Aorta (tissue), 5 donors: ENCODE results near the gene VN1R5. TPM values are rescaled to one million over a fixed set of nuclear protein-coding genes. Genes with fewer than 3 reads are reported as not detected.

Experiments
- ATAC-seq: fragments of 200-7000 bp; cut with Tn5 transposase; one replicate; pipeline ENCODE4 v1.9.1; 2022; ENCODE audit warnings: moderate library complexity; ENCODE audit not compliant: low FRiP score
- DNase-seq, 2 donors: peaks; one replicate each; pipeline ENCODE4 v3.0.0-alpha.2; 2020
- H3K27ac ChIP-seq, 2 donors: one replicate each; pipeline ENCODE4 v1.5.1; 2013; ENCODE audit warnings: low read length in 2 of 2, mild to moderate bottlenecking in 2 of 2, moderate library complexity in 2 of 2, control low read depth in 1 of 2, inconsistent platforms in 1 of 2, low read depth in 1 of 2
- H3K27me3 ChIP-seq, 2 donors: one replicate each; pipeline ENCODE4 v1.6.1; 2013; ENCODE audit warnings: control low read depth in 1 of 2, low read length in 1 of 2, mild to moderate bottlenecking in 1 of 2, moderate library complexity in 1 of 2; ENCODE audit not compliant: insufficient read depth in 2 of 2, control insufficient read depth in 1 of 2
- H3K36me3 ChIP-seq, 2 donors: one replicate each; pipeline ENCODE4 v1.6.1; 2013; ENCODE audit warnings: control low read depth in 1 of 2, low read length in 1 of 2, mild to moderate bottlenecking in 1 of 2; ENCODE audit not compliant: insufficient read depth in 2 of 2, control insufficient read depth in 1 of 2
- H3K4me1 ChIP-seq, 2 donors: one replicate each; pipeline ENCODE4 v1.6.1; 2013; ENCODE audit warnings: low read length in 2 of 2, control low read depth in 1 of 2, mild to moderate bottlenecking in 1 of 2, moderate library complexity in 1 of 2; ENCODE audit not compliant: insufficient read depth in 2 of 2, control insufficient read depth in 1 of 2
- H3K4me3 ChIP-seq, 2 donors: one replicate each; pipeline ENCODE4 v1.5.1; 2013; ENCODE audit warnings: low read length in 2 of 2, control low read depth in 1 of 2, mild to moderate bottlenecking in 1 of 2
- H3K9me3 ChIP-seq: one replicate; pipeline ENCODE4 v1.6.1; 2013; ENCODE audit warnings: mild to moderate bottlenecking, low read length; ENCODE audit not compliant: control insufficient read depth
- WGBS, 2 donors: extraction: QIAGEN DNeasy Blood & Tissue Kit; methylation state at CpG; one replicate each; pipeline ENCODE4 v1.1.7; 2013; 5-methylcytosine and 5-hydroxymethylcytosine counted together
- intact Hi-C, 2 donors: fragments of 100-400 bp; cut with DNase I; formaldehyde crosslinking; loops; one replicate each; pipeline versions ENCODE4 v1.14.2 to v1.15.0; 2022
- polyA plus RNA-seq, 2 donors: library from polyadenylated mRNA; stranded (reverse); fragments of 200-250 nt; gene quantifications; one replicate each; pipeline ENCODE4 v1.2.3, GENCODE V29; 2013
- total RNA-seq, 2 donors: library from RNA; stranded (reverse); fragmentation: NEBNext Ultra II Directional; extraction: Animal tissue kit (Norgen Biotek cat#: 25700); gene quantifications; one replicate each; pipeline ENCODE4 v1.2.1, GENCODE V29; 2021
- donor health status: healthy with polysubstance abuse.
- donor health status: Bipolar disorder and iron deficiency.
- donor health status: DM: no; HTN: no; CAD: no.
- donor health status: DM: no; HTN: no; CAD: no.
- donor health status: DM: yes; HTN: yes; CAD: no.

VN1R5 gene
- total and polyA plus RNA-seq, 4 donors, result not detected

DNA sequence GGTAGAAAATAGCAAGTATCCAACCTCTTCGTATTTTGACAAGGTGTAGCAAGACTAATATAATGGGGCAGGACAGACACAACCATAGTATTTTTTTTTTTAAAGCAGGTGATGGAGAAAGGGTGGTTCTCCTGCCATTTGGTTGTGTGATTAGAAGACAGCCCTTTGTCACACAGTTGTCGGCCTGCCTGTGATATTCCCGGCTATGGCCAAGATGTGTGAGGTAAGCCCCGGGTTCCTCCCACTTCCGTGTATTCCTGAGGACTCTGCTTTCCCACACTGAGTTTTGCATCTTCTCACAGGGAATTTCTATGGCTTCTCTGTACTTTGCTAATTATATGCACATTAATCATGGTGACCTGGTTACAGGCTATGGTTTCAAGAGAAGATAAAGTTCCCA, 39.9 kb downstream of the VN1R5 start:
- no peak overlapping the region for H3K4me3 ChIP-seq
- H3K27ac ChIP-seq, result no peak overlapping the region
- H3K4me1 ChIP-seq, result no peaks in the 10 kb centered on the region
- no peaks in the 10 kb centered on the region for H3K27me3 ChIP-seq
- H3K36me3 ChIP-seq, result no peaks in the 10 kb centered on the region
- ATAC-seq, result no peak
- no peaks in the 10 kb centered on the region for H3K9me3 ChIP-seq
- intact Hi-C loops, result no loop called here
- no peak for DNase-seq
- WGBS, 2 donors, result 59 to 61% methylated on average over 5 of the region's 5 CpGs

- Histone ChIP-seq H3K4me1 (no peaks in the 10 kb centered on the region), H3K9me3 (no peaks in the 10 kb centered on the region), H3K27me3 (no peaks in the 10 kb centered on the region), H3K27ac (no peak overlapping the region), H3K36me3 (peaks cover 0 to 2% of the 10 kb centered on the region in 2 donors), H3K4me3 (no peak overlapping the region)
- ATAC-seq (no peak), DNase-seq (no peak)
- WGBS, 2 donors, result 86 to 88% methylated on average over 8 of the region's 8 CpGs
- intact Hi-C loops, result no loop called here
These were observed 40.8 kb downstream of the VN1R5 start for GRCh38 chr1:247296599-247297180.

DNA sequence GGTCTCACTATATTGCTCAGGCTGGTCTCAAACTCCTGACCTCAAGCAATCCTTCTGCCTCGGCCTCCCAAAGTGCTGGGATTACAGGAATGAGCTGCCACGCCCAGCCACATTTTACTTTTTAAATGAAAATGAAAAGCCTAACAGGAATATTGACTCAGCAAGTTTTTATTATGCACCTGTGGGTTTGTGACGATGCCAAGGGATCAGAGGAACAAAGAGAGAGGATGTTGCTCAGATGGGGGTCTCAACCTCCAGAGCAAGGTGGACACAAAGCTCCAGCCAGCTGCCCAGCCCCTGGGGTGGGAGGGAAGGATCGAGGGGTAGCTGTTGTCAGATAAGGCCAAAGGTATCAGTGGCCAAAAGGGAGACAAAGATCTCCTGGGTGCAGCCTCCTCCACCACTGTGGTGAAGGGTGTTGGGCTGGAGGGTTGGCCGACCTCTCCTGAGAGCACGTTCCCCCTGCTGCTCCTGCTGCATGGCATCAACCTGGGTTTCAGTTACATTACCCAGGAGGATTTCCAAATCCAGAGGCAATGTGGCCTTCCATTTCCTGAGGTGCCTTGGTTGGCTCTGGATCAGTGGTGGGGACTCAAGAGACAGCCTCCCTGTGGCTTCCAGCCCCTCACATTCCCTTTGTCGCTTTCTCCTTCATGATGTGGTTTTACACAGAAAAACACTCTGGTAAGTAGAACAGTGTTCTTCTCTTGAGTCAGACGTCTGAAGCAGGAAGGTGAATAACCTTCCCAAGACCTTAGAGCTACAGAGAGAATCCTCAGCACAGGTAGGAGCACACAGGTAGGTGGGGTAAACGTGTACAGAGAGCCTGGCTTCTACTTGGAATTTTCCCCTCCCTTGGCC, 41.6 kb downstream of the VN1R5 start:
- DNase-seq (no peak), ATAC-seq (no peak)
- WGBS, 2 donors, result 79 to 84% methylated on average over 9 of the region's 9 CpGs
- intact Hi-C loops, result no loop called here
- H3K27ac ChIP-seq, result no peak overlapping the region
- peaks cover 0 to 2% of the 10 kb centered on the region in 2 donors for H3K36me3 ChIP-seq
- no peak overlapping the region for H3K4me3 ChIP-seq
- H3K27me3 ChIP-seq, result no peaks in the 10 kb centered on the region
- H3K9me3 ChIP-seq, result no peaks in the 10 kb centered on the region
- no peaks in the 10 kb centered on the region for H3K4me1 ChIP-seq

DNA sequence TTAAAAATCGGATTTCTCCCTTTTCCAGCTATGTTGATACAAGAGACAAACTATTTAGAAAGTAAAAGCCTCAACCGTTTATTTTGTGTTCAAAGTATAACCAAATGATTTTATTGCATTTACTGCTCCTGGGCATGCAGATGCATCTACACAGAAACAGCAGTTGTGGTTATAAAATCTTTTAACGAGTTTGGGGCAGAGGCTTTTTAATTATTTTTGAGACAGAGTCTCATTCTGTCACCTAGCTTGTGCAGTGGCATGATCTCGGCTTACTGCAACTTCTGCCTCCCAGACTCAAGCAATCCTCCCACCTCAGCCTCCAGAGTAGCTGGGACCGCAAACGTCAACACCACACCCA, 42.2 kb downstream of the VN1R5 start:
- 73 to 79% methylated on average over 6 of the region's 6 CpGs for WGBS, 2 donors

GRCh38 chr1:247298701-247299100, 42.8 kb downstream of the VN1R5 start:
- WGBS, 2 donors, result 71 to 77% methylated on average over 4 of the region's 4 CpGs
- ATAC-seq (no peak), DNase-seq (no peak)
- Histone ChIP-seq H3K27me3 (no peaks in the 10 kb centered on the region), H3K36me3 (peaks cover 0 to 2% of the 10 kb centered on the region in 2 donors), H3K4me1 (no peaks in the 10 kb centered on the region), H3K27ac (no peak overlapping the region), H3K4me3 (no peak overlapping the region), H3K9me3 (no peaks in the 10 kb centered on the region)
- intact Hi-C loops, result no loop called here

More for the DNA sequence above, 42.2 kb downstream of the VN1R5 start:
- no peaks in the 10 kb centered on the region for H3K27me3 ChIP-seq
- DNase-seq (no peak), ATAC-seq (no peak)
- intact Hi-C loops, result no loop called here
- H3K4me1 ChIP-seq, result no peaks in the 10 kb centered on the region
- H3K27ac ChIP-seq, result no peak overlapping the region
- peaks cover 0 to 2% of the 10 kb centered on the region in 2 donors for H3K36me3 ChIP-seq
- no peaks in the 10 kb centered on the region for H3K9me3 ChIP-seq
- H3K4me3 ChIP-seq, result no peak overlapping the region

DNA sequence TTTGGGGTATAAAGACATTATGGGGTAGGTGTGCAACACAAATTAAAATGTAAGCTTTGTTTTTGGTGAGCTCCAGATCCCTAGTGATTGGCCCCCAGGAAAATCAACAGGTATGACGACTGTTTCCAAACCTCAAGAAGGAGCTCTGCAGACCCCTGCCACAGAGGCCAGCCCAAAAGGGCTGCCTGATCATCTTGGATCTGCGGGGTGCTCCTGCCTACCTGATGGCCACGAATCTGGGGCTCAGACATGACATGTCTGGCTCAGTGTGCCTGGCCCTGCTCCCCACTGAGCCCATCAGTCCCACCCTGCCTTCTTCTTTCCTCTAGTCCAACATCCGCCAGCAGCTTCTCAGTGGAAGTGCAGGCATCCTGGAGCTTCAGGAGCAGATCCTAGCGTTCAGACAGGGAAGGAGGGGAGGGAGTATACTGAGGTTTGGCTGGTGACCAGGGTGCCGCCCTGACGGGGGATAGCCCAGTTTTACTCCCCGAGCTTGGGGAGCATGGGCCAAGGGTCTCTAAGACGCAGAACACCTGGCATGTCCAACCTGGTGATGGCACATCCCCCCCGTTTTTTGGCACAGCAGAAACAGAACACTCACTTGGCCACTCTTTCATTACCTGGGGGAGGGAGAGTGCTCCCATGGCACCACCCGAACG, 44.0 kb downstream of the VN1R5 start:
- Histone ChIP-seq H3K27me3 (no peaks in the 10 kb centered on the region), H3K9me3 (no peaks in the 10 kb centered on the region), H3K36me3 (peaks cover 0 to 2% of the 10 kb centered on the region in 2 donors), H3K27ac (no peak overlapping the region), H3K4me1 (no peaks in the 10 kb centered on the region), H3K4me3 (no peak overlapping the region)
- ATAC-seq (no peak), DNase-seq (no peak)
- 87 to 91% methylated on average over 12 of the region's 12 CpGs for WGBS, 2 donors
- intact Hi-C loops, result no loop called here

DNA sequence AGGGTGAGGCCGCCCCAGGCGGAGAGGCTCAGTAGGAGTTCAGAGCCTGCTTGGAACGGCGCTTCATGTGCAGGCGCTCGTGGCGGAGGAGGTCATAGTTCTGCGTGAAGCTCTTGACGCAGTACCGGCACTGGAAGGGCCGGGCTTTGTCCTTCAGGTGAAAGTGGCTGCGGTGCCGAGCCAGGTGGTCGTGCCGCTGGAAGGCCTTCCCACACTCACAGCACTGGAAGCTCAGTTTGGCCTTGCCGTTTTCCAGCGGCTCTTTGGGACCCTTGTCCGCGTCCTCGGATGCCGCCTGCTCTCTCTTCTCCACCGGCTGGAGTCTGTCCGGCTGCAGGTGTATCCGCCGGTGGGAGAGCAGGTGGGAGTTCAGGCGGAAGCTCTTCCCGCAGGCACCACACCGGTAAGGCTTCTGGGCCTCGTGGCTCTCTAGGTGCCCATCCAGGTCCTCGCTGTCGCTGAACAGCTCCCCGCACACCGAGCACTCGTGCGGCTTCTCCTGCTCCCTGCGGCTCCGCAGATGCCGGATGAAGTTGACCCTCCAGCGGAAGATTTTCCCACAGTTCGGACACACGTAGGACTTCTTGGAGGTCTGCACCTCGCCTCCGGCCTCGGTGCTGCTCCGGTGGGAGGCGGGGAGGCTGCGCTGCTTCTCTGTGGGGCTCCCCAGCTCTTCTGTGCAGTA, 44.8 kb downstream of the VN1R5 start:
- Histone ChIP-seq H3K27ac (no peak overlapping the region), H3K4me1 (no peaks in the 10 kb centered on the region), H3K27me3 (no peaks in the 10 kb centered on the region), H3K36me3 (peaks cover 0 to 4% of the 10 kb centered on the region in 2 donors), H3K9me3 (no peaks in the 10 kb centered on the region), H3K4me3 (no peak overlapping the region)
- ATAC-seq (peak; percentile 3), DNase-seq (no peak)
- intact Hi-C loops, result no loop called here
- 97 to 98% methylated on average over 47 of the region's 47 CpGs for WGBS, 2 donors

DNA sequence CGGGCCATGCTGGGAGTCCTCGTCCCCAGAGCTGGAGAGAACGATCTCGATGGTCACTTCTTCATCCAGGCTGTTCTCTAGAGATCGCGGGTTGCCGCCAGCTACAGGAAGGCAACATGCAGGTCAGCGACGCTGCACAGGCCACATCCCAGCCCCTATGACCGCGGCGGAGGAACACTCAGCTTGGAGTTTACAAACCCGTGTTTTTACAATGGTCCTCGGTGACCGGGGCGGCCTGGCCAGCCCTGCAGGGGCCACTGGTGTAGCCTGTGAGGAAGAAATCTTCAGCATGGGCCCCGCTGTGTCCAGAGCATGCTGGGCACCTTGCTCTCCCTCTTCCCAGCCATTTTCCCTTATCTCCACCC, 45.3 kb downstream of the VN1R5 start:
- no peak for ATAC-seq
- Histone ChIP-seq H3K36me3 (peaks cover 0 to 4% of the 10 kb centered on the region in 2 donors), H3K4me1 (no peaks in the 10 kb centered on the region), H3K4me3 (no peak overlapping the region), H3K27ac (no peak overlapping the region), H3K27me3 (no peaks in the 10 kb centered on the region), H3K9me3 (no peaks in the 10 kb centered on the region)
- DNase-seq, result no peak
- WGBS, 2 donors, result 95 to 96% methylated on average over 17 of the region's 17 CpGs
- intact Hi-C loops, result no loop called here
